Stomach (tissue), 4 donors: Measurements from ENCODE around the gene MSI2.

Source experiments
- POLR2A ChIP-seq, 4 donors: fragments of 450-650 bp; IDR thresholded peaks; one replicate each; pipeline ENCODE4 v1.6.1; 2016; ENCODE audit warnings: antibody characterized with exemption in 4 of 4, control low read depth in 2 of 4, mild to moderate bottlenecking in 1 of 4, moderate library complexity in 1 of 4
- POLR2AphosphoS5 ChIP-seq, 3 donors: sonication (generic); formaldehyde crosslinking; IDR thresholded peaks; one replicate each; pipeline ENCODE4 v1.6.1; 2016; ENCODE audit warnings: antibody characterized with exemption in 3 of 3
- TF ChIP-seq, protein P1 (sequence below), 7 experiments: fragments of 450-650 bp in 4 of 7; fragments of 200-600 bp in 3 of 7; sonication (generic) in 3 of 7; IDR thresholded peaks; one replicate each; pipeline ENCODE4 v1.5.1; 2016 to 2019; ENCODE audit warnings: antibody characterized with exemption in 7 of 7, control low read depth in 2 of 7, mild to moderate bottlenecking in 1 of 7

DNA sequence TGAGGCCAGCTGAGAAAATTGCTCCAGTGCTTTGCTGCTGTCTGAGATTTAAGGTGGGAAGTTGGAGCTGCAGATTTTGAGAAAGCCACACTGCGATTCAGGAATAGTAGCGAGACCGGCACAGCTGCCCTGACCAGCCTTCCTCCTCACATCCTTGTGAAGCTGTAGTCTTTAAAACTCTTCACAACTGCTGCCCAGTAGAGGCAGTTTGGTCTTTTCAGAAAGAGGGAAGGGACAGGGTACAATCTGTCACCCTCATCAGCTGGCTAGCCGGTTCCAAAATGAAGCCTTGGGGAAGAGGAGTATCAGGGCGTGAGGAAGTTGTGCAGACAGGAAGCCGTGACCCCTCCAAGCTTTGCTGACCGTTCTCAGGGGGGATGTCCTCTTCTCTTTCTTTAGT lies 195.3 kb downstream of the MSI2 start:
- TF ChIP-seq, protein P1, sequence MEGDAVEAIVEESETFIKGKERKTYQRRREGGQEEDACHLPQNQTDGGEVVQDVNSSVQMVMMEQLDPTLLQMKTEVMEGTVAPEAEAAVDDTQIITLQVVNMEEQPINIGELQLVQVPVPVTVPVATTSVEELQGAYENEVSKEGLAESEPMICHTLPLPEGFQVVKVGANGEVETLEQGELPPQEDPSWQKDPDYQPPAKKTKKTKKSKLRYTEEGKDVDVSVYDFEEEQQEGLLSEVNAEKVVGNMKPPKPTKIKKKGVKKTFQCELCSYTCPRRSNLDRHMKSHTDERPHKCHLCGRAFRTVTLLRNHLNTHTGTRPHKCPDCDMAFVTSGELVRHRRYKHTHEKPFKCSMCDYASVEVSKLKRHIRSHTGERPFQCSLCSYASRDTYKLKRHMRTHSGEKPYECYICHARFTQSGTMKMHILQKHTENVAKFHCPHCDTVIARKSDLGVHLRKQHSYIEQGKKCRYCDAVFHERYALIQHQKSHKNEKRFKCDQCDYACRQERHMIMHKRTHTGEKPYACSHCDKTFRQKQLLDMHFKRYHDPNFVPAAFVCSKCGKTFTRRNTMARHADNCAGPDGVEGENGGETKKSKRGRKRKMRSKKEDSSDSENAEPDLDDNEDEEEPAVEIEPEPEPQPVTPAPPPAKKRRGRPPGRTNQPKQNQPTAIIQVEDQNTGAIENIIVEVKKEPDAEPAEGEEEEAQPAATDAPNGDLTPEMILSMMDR (IDR thresholded peaks at IDR 0.05) = no peak
- TF ChIP-seq POLR2AphosphoS5 (IDR thresholded peaks at IDR 0.05) = no peak
- no peak for TF ChIP-seq POLR2A (IDR thresholded peaks at IDR 0.05)
